ENCODE measurements around the gene RHOT2. TPM values are rescaled to one million over a fixed set of nuclear protein-coding genes. Genes with fewer than 3 reads are reported as not detected.
A peak's percentile ranks its signal among the peaks of the same experiment; 100 is the strongest.

Gene RHOT2
- total and polyA plus RNA-seq, 2 experiments from 2014 or later: 129 to 163 TPM

- Mint-ChIP-seq H3K4me3 (no peak overlapping the region), H3K27me3 (ENCODE audit: insufficient read depth, low read depth, poor library complexity) (peaks cover 71% of the 10 kb centered on the region), H3K4me1 (no peaks in the 10 kb centered on the region), H3K9me3 (no peaks in the 10 kb centered on the region; the same call in 2 of the 3 replicates), H3K27ac (no peak overlapping the region), H3K36me3 (ENCODE audit: low read depth) (no peaks in the 10 kb centered on the region)
- Histone ChIP-seq H3K36me3 (ENCODE audit: insufficient read depth) (no peaks in the 10 kb centered on the region), H4K20me1 (replicated peaks; ENCODE audit: insufficient read depth) (no peaks in the 10 kb centered on the region; the same call in 1 of the 2 replicates), H3K4me2 (peak overlapping the region; percentile 68; the same call in 1 of the 2 replicates), H3K4me1 (ENCODE audit: insufficient read depth) (no peaks in the 10 kb centered on the region; the same call in 1 of the 2 replicates), H3F3A (replicated peaks; ENCODE audit: low read depth) (no peaks in the 10 kb centered on the region), H3K79me2 (replicated peaks; ENCODE audit: insufficient read depth) (no peaks in the 10 kb centered on the region), H3K27ac (ENCODE audit: low read depth) (no peak overlapping the region), H3K27me3 (ENCODE audit: insufficient read depth) (peaks cover 84% of the 10 kb centered on the region), H2AFZ (no peak overlapping the region), H3K9me2 (ENCODE audit: insufficient read depth) (no peaks in the 10 kb centered on the region), H3K4me3 (peak overlapping the region; percentile 46)
- DNase-seq (ENCODE audit: low spot score) (peak; percentile 71), ATAC-seq (peak; percentile 79)
- TF ChIP-seq REST (IDR thresholded peaks at IDR 0.05; ENCODE audit: unreplicated experiment): peak; percentile 84
- TF ChIP-seq, protein P1, sequence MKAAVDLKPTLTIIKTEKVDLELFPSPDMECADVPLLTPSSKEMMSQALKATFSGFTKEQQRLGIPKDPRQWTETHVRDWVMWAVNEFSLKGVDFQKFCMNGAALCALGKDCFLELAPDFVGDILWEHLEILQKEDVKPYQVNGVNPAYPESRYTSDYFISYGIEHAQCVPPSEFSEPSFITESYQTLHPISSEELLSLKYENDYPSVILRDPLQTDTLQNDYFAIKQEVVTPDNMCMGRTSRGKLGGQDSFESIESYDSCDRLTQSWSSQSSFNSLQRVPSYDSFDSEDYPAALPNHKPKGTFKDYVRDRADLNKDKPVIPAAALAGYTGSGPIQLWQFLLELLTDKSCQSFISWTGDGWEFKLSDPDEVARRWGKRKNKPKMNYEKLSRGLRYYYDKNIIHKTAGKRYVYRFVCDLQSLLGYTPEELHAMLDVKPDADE (IDR thresholded peaks at IDR 0.05): no peak
- TF ChIP-seq EZH2phosphoT487 (IDR thresholded peaks at IDR 0.05; ENCODE audit: unreplicated experiment): no peak
- TF ChIP-seq ZNF462 (CRISPR knock-in tag; IDR thresholded peaks at IDR 0.05): no peak
- TF ChIP-seq, protein P2, sequence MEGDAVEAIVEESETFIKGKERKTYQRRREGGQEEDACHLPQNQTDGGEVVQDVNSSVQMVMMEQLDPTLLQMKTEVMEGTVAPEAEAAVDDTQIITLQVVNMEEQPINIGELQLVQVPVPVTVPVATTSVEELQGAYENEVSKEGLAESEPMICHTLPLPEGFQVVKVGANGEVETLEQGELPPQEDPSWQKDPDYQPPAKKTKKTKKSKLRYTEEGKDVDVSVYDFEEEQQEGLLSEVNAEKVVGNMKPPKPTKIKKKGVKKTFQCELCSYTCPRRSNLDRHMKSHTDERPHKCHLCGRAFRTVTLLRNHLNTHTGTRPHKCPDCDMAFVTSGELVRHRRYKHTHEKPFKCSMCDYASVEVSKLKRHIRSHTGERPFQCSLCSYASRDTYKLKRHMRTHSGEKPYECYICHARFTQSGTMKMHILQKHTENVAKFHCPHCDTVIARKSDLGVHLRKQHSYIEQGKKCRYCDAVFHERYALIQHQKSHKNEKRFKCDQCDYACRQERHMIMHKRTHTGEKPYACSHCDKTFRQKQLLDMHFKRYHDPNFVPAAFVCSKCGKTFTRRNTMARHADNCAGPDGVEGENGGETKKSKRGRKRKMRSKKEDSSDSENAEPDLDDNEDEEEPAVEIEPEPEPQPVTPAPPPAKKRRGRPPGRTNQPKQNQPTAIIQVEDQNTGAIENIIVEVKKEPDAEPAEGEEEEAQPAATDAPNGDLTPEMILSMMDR (conservative IDR thresholded peaks at IDR 0.05; ENCODE audit: low read depth in 2 of 2): no peak
- TF ChIP-seq STAT1 (IDR thresholded peaks at IDR 0.05; ENCODE audit: unreplicated experiment): no peak
- TF ChIP-seq JUNB (IDR thresholded peaks at IDR 0.05; ENCODE audit: unreplicated experiment): no peak
- TF ChIP-seq CREB1 (CRISPR knock-in tag; IDR thresholded peaks at IDR 0.05; ENCODE audit: low read depth): no peak
- TF ChIP-seq ZNF114 (CRISPR knock-in tag; IDR thresholded peaks at IDR 0.05): no peak
- TF ChIP-seq ZNF331 (CRISPR knock-in tag; IDR thresholded peaks at IDR 0.05; ENCODE audit: low read depth): no peak
- TF ChIP-seq POLR2AphosphoS5 (IDR thresholded peaks at IDR 0.05; ENCODE audit: low read depth): 0 out of 2 replicates have a peak, but pooled peaks have one; percentile 21
- TF ChIP-seq EZH2 (IDR thresholded peaks at IDR 0.05; ENCODE audit: low read depth, unreplicated experiment): peak; percentile 39
These were observed 33.0 kb downstream of the RHOT2 start for GRCh38 chr16:700684-701584.
